Measurements from ENCODE around the gene ZMYND8.

ZMYND8 gene

GRCh38 chr20:47165376-47165865, 191.1 kb downstream of the ZMYND8 start:
- no peak for DNase-seq

- DNase-seq = no peak
Observed at GRCh38 chr20:47164140-47164539, 192.4 kb downstream of the ZMYND8 start.

- no peak for DNase-seq
Observed at GRCh38 chr20:47161411-47161810, 195.1 kb downstream of the ZMYND8 start.

GRCh38 chr20:47160992-47161391, 195.5 kb downstream of the ZMYND8 start:
- no peak for DNase-seq

GRCh38 chr20:47160240-47160639, 196.3 kb downstream of the ZMYND8 start:
- no peak for DNase-seq
